Liver (tissue), 3 donors: Measurements from ENCODE around the gene CDH3.

Experiments
- ATF3 ChIP-seq: IDR thresholded peaks from 2 replicates; pipeline ENCODE4 v1.6.1; 2016; ENCODE audit warnings: antibody characterized with exemption
- CTCF ChIP-seq: fragments of 150-350 bp; IDR thresholded peaks from 2 replicates; pipeline ENCODE4 v1.5.1; 2017; ENCODE audit warnings: improper control_type of control experiment, low read depth, low read length; ENCODE audit not compliant: missing input control
- EGR1 ChIP-seq, 2 donors: IDR thresholded peaks; 2 replicates each; pipeline ENCODE4 v1.6.1; 2016 to 2018; ENCODE audit warnings: antibody characterized with exemption in 2 of 2, low read depth in 2 of 2
- FOXA1 ChIP-seq: IDR thresholded peaks from 2 replicates; pipeline ENCODE4 v1.6.1; 2016; ENCODE audit warnings: antibody characterized with exemption
- GABPA ChIP-seq, 2 donors: IDR thresholded peaks in 1 of 2; conservative IDR thresholded peaks in 1 of 2; 2 replicates each; pipeline ENCODE4 v1.6.1; 2016; ENCODE audit warnings: antibody characterized with exemption in 2 of 2, mild to moderate bottlenecking in 1 of 2, moderate library complexity in 1 of 2
- HNF4A ChIP-seq, 2 donors: conservative IDR thresholded peaks; 2 replicates each; pipeline ENCODE4 v1.6.1; 2016; ENCODE audit warnings: antibody characterized with exemption in 2 of 2, mild to moderate bottlenecking in 2 of 2
- JUND ChIP-seq, 2 donors: IDR thresholded peaks; 2 replicates each; pipeline ENCODE4 v1.6.1; 2016; ENCODE audit warnings: antibody characterized with exemption in 2 of 2
- MAX ChIP-seq: IDR thresholded peaks from 2 replicates; pipeline ENCODE4 v1.6.1; 2016; ENCODE audit warnings: antibody characterized with exemption
- RAD21 ChIP-seq, 2 donors: IDR thresholded peaks; 2 replicates each; pipeline ENCODE4 v1.6.1; 2016; ENCODE audit warnings: antibody characterized with exemption in 2 of 2, mild to moderate bottlenecking in 2 of 2
- REST ChIP-seq: IDR thresholded peaks from 2 replicates; pipeline ENCODE4 v1.6.1; 2016; ENCODE audit warnings: antibody characterized with exemption, mild to moderate bottlenecking
- RXRA ChIP-seq, 2 donors: IDR thresholded peaks; 2 replicates each; pipeline ENCODE4 v1.6.1; 2017 to 2018; ENCODE audit warnings: antibody characterized with exemption in 2 of 2, mild to moderate bottlenecking in 1 of 2
- TAF1 ChIP-seq: conservative IDR thresholded peaks from 2 replicates; pipeline ENCODE4 v1.6.1; 2016; ENCODE audit warnings: antibody characterized with exemption, mild to moderate bottlenecking
- donor health status: healthy.
- donor health status: healthy.

- TF ChIP-seq CTCF (no peak), HNF4A (conservative IDR thresholded peaks at IDR 0.05) (no peak), ATF3 (no peak), JUND (IDR thresholded peaks at IDR 0.05) (no peak), RAD21 (IDR thresholded peaks at IDR 0.05) (no peak), MAX (no peak), EGR1 (IDR thresholded peaks at IDR 0.05; ENCODE audit: low read depth in 2 of 2) (no peak), TAF1 (no peak), FOXA1 (no peak), GABPA (IDR thresholded peaks at IDR 0.05 in 1 of 2, conservative IDR thresholded peaks at IDR 0.05 in 1 of 2) (no peak), RXRA (IDR thresholded peaks at IDR 0.05) (no peak), REST (no peak)
These were observed 73.5 kb downstream of the CDH3 start for GRCh38 chr16:68718590-68718989.
